Osteocyte (in vitro differentiated cells): ENCODE results near the gene WIPI1. TPM values are rescaled to one million over a fixed set of nuclear protein-coding genes. Genes with fewer than 3 reads are reported as not detected.

ENCODE experiments used
- DNase-seq: peaks from one replicate; pipeline ENCODE4 v3.0.0; 2021; ENCODE audit warnings: mixed read lengths; ENCODE audit not compliant: unreplicated experiment; ENCODE audit errors: extremely low spot score
- H3K27ac Mint-ChIP-seq: one replicate; pipeline ENCODE4 v1.8.0; 2021; ENCODE audit warnings: mild to moderate bottlenecking, mixed read lengths; ENCODE audit not compliant: unreplicated experiment
- H3K27me3 Mint-ChIP-seq: one replicate; pipeline ENCODE4 v1.8.0; 2021; ENCODE audit warnings: mixed read lengths; ENCODE audit not compliant: unreplicated experiment
- H3K36me3 Mint-ChIP-seq: one replicate; pipeline ENCODE4 v1.8.0; 2021; ENCODE audit warnings: mixed read lengths; ENCODE audit not compliant: unreplicated experiment
- H3K4me1 Mint-ChIP-seq: one replicate; pipeline ENCODE4 v1.8.0; 2021; ENCODE audit warnings: mixed read lengths; ENCODE audit not compliant: unreplicated experiment
- H3K4me3 Mint-ChIP-seq: one replicate; pipeline ENCODE4 v1.8.0; 2021; ENCODE audit warnings: mild to moderate bottlenecking, moderate library complexity, mixed read lengths; ENCODE audit not compliant: unreplicated experiment
- H3K9me3 Mint-ChIP-seq: one replicate; pipeline ENCODE4 v1.8.0; 2021; ENCODE audit warnings: mixed read lengths; ENCODE audit not compliant: unreplicated experiment
- total RNA-seq: library from RNA; stranded (reverse); gene quantifications from 2 replicates; pipeline ENCODE4 v1.2.1, GENCODE V29; 2021
- TF ChIP-seq, protein P1 (sequence below): fragments of 200-600 bp; sonication (generic); IDR thresholded peaks from 2 replicates; pipeline ENCODE4 v1.5.0; 2021; ENCODE audit warnings: antibody characterized with exemption, mild to moderate bottlenecking, moderate library complexity

The WIPI1 gene
- total RNA-seq, 1 donor from 2014 or later: 74.5 TPM

DNA sequence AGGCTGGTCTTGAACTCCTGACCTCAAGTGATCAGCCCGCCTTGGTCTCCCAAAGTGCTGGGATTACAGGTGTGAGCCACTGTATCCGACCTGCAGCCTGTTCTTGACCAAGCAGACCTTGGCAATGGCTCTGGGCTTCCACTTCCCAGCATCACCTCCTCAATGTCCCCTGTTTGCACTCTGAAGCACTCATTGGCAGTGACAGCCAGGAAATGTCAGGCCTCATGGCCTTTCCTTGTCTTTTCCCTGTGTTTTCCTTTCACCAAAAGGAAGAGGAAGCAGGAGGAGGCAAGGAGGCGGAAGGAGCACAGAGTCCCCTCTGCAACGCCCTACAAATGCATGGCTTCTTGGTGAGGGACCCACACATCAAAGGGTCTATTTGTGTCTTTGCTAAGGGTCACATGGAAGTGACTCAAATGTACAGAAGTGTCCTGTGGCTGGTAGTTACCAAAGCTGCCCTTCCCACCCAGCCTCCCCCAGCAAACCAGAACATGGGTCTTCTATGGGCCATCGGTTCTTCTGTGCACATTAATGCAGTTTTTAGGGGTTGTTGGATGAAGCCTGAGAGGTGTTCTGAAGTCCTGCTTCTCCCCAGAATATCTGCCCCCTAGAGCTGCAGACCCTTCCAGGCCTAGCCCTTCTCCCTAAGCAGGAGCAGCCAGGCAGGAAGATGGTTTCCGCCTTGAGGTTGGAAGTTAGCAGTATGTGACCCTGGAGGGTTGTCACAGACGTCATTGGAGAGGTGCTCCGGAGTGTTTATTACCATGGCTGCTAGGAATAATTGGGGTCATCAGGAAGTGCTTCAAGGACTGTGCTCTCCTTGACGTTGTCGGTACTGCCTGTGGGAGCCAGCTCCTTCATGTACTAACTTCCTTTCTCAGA lies 60.8 kb downstream of the WIPI1 start:
- H3K36me3 Mint-ChIP-seq: no peaks in the 10 kb centered on the region
- H3K4me3 Mint-ChIP-seq: no peak overlapping the region
- H3K27ac Mint-ChIP-seq: no peak overlapping the region
- DNase-seq: no peak
- no peaks in the 10 kb centered on the region for H3K27me3 Mint-ChIP-seq
- H3K4me1 Mint-ChIP-seq: peaks cover 23% of the 10 kb centered on the region
- TF ChIP-seq, protein P1, sequence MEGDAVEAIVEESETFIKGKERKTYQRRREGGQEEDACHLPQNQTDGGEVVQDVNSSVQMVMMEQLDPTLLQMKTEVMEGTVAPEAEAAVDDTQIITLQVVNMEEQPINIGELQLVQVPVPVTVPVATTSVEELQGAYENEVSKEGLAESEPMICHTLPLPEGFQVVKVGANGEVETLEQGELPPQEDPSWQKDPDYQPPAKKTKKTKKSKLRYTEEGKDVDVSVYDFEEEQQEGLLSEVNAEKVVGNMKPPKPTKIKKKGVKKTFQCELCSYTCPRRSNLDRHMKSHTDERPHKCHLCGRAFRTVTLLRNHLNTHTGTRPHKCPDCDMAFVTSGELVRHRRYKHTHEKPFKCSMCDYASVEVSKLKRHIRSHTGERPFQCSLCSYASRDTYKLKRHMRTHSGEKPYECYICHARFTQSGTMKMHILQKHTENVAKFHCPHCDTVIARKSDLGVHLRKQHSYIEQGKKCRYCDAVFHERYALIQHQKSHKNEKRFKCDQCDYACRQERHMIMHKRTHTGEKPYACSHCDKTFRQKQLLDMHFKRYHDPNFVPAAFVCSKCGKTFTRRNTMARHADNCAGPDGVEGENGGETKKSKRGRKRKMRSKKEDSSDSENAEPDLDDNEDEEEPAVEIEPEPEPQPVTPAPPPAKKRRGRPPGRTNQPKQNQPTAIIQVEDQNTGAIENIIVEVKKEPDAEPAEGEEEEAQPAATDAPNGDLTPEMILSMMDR: no peak
- no peaks in the 10 kb centered on the region for H3K9me3 Mint-ChIP-seq

DNA sequence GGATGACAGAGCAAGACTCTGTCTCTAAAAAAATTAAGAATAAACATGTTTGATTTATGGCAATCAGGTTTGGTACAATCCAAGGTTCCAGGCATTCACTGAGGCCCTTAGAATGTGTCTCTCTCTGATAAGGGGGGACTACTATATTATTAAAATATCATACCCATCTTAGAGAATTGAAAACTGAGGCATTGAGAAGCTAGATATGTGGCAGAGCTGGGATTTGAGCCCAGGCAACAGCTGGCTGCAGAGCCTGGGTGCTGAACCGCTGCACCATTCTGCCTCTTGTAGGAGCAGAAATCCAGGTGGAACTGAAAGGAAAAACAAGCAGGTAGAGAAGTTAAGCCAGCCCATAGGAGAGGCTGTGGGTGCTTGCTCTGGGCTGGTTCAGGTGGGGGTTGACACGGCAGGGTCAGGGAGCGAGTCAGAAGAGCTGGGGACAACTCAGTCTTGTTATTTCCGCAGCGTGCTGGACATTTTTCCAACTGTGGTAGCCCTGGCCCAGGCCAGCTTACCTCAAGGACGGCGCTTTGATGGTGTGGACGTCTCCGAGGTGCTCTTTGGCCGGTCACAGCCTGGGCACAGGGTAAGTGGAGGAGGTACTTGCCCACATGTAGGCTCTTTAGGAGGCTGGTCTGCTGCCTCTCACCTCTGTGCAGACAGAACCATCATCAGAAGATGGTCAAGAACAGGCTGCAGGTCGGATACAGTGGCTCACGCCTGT lies 62.5 kb downstream of the WIPI1 start:
- DNase-seq: no peak
- Mint-ChIP-seq H3K27ac (no peak overlapping the region), H3K27me3 (no peaks in the 10 kb centered on the region), H3K9me3 (no peaks in the 10 kb centered on the region), H3K4me3 (no peak overlapping the region), H3K36me3 (no peaks in the 10 kb centered on the region), H3K4me1 (peaks cover 13% of the 10 kb centered on the region)
- TF ChIP-seq, protein P1: no peak

- no peak overlapping the region for H3K27ac Mint-ChIP-seq
- H3K36me3 Mint-ChIP-seq: no peaks in the 10 kb centered on the region
- H3K9me3 Mint-ChIP-seq: no peaks in the 10 kb centered on the region
- peaks cover 2% of the 10 kb centered on the region for H3K4me1 Mint-ChIP-seq
- TF ChIP-seq, protein P1: no peak
- no peaks in the 10 kb centered on the region for H3K27me3 Mint-ChIP-seq
- peak; percentile 70 for DNase-seq
- no peak overlapping the region for H3K4me3 Mint-ChIP-seq
Observed at GRCh38 chr17:68391561-68392268, 65.6 kb downstream of the WIPI1 start.

GRCh38 chr17:68390888-68391545 lies 66.3 kb downstream of the WIPI1 start:
- no peak overlapping the region for H3K4me3 Mint-ChIP-seq
- peaks cover 2% of the 10 kb centered on the region for H3K4me1 Mint-ChIP-seq
- no peaks in the 10 kb centered on the region for H3K27me3 Mint-ChIP-seq
- no peak overlapping the region for H3K27ac Mint-ChIP-seq
- peak; percentile 60 for DNase-seq
- no peaks in the 10 kb centered on the region for H3K9me3 Mint-ChIP-seq
- TF ChIP-seq, protein P1: no peak
- H3K36me3 Mint-ChIP-seq: no peaks in the 10 kb centered on the region
